GM23248 (cell line): ENCODE data around the gene CDHR3. TPM values are rescaled to one million over a fixed set of nuclear protein-coding genes. Genes with fewer than 3 reads are reported as not detected.

Experiments used
- DNase-seq: peaks from one replicate; pipeline ENCODE4 v3.0.0-alpha.2; 2015
- H2AFZ ChIP-seq: fragments of 200-600 bp; sonication (generic); 2 replicates; pipeline ENCODE4 v1.6.1; 2016; ENCODE audit warnings: antibody characterized with exemption
- H3F3A ChIP-seq: fragments of 200-600 bp; sonication (generic); 2 replicates; pipeline ENCODE4 v1.6.1; 2016; ENCODE audit warnings: mild to moderate bottlenecking, antibody characterized with exemption, mixed run types; ENCODE audit not compliant: insufficient read depth
- H3K27ac ChIP-seq: fragments of 200-600 bp; sonication (generic); 2 replicates; pipeline ENCODE4 v1.5.1; 2016; ENCODE audit warnings: mild to moderate bottlenecking
- H3K27me3 ChIP-seq: fragments of 200-600 bp; sonication (generic); replicated peaks from 2 replicates; pipeline ENCODE4 v1.6.1; 2016; ENCODE audit warnings: mild to moderate bottlenecking; ENCODE audit not compliant: insufficient read depth
- H3K36me3 ChIP-seq: fragments of 200-600 bp; sonication (generic); 2 replicates; pipeline ENCODE4 v1.6.1; 2016; ENCODE audit warnings: low read depth, mild to moderate bottlenecking
- H3K4me1 ChIP-seq: fragments of 200-600 bp; sonication (generic); 2 replicates; pipeline ENCODE4 v1.6.1; 2016; ENCODE audit warnings: mild to moderate bottlenecking; ENCODE audit not compliant: insufficient read depth
- H3K4me2 ChIP-seq: fragments of 200-600 bp; sonication (generic); one replicate; pipeline ENCODE4 v1.6.1; 2016; ENCODE audit warnings: mild to moderate bottlenecking; ENCODE audit not compliant: unreplicated experiment
- H3K4me3 ChIP-seq: fragments of 200-600 bp; sonication (generic); 2 replicates; pipeline ENCODE4 v1.5.1; 2016; ENCODE audit warnings: mild to moderate bottlenecking
- H3K79me2 ChIP-seq: fragments of 200-600 bp; sonication (generic); 2 replicates; pipeline ENCODE4 v1.6.1; 2016; ENCODE audit warnings: mild to moderate bottlenecking; ENCODE audit not compliant: insufficient read depth
- H3K9ac ChIP-seq: fragments of 200-600 bp; sonication (generic); 2 replicates; pipeline ENCODE4 v1.6.1; 2016; ENCODE audit warnings: mild to moderate bottlenecking
- H3K9me2 ChIP-seq: fragments of 200-600 bp; sonication (generic); 2 replicates; pipeline ENCODE4 v1.6.1; 2016; ENCODE audit warnings: mixed run types, mild to moderate bottlenecking, moderate library complexity; ENCODE audit not compliant: insufficient read depth
- H3K9me3 ChIP-seq: fragments of 200-600 bp; sonication (generic); one replicate; pipeline ENCODE4 v1.6.1; 2017; ENCODE audit warnings: low read depth
- H4K20me1 ChIP-seq: fragments of 200-600 bp; sonication (generic); 2 replicates; pipeline ENCODE4 v1.6.0; 2016; ENCODE audit not compliant: insufficient read depth
- EZH2 ChIP-seq: fragments of 200-600 bp; sonication (generic); IDR thresholded peaks from 2 replicates; pipeline ENCODE4 v1.6.1; 2018; ENCODE audit warnings: antibody characterized with exemption, mild to moderate bottlenecking; ENCODE audit not compliant: insufficient read depth, poor library complexity, severe bottlenecking
- EZH2phosphoT487 ChIP-seq: fragments of 200-600 bp; sonication (generic); IDR thresholded peaks from 2 replicates; pipeline ENCODE4 v1.6.1; 2018; ENCODE audit warnings: antibody characterized with exemption, moderate library complexity, mild to moderate bottlenecking, low read depth; ENCODE audit not compliant: insufficient read depth
- WGBS, 2 experiments: methylation state at CpG; one replicate each; pipeline ENCODE4 v1.1.6; 2015 to 2017; ENCODE audit warnings: low lambda C conversion rate in 2 of 2, low coverage in 1 of 2; ENCODE audit errors: missing lambda C conversion rate in 2 of 2; 5-methylcytosine and 5-hydroxymethylcytosine counted together
- in situ Hi-C: fragments of 300-500 bp; cut with MboI; formaldehyde crosslinking; loops from 2 replicates; pipeline ENCODE4 v1.15.0; 2020
- polyA plus RNA-seq: library from polyadenylated mRNA; unstranded; fragments of >200 nt; fragmentation: Nextera tagmentation; extraction: Ambion mirVana; gene quantifications from 2 replicates; pipeline ENCODE4 v1.2.1, GENCODE V29; 2016
- total RNA-seq: library from RNA; depleted of rRNA; stranded (reverse); fragments of >200 nt; shearing (Covaris generic); gene quantifications from 2 replicates; pipeline ENCODE4 v1.2.3, GENCODE V29; 2014

The CDHR3 gene
- total and polyA plus RNA-seq, 2 experiments from 2014 or later, result 2.6 to 3.6 TPM

DNA sequence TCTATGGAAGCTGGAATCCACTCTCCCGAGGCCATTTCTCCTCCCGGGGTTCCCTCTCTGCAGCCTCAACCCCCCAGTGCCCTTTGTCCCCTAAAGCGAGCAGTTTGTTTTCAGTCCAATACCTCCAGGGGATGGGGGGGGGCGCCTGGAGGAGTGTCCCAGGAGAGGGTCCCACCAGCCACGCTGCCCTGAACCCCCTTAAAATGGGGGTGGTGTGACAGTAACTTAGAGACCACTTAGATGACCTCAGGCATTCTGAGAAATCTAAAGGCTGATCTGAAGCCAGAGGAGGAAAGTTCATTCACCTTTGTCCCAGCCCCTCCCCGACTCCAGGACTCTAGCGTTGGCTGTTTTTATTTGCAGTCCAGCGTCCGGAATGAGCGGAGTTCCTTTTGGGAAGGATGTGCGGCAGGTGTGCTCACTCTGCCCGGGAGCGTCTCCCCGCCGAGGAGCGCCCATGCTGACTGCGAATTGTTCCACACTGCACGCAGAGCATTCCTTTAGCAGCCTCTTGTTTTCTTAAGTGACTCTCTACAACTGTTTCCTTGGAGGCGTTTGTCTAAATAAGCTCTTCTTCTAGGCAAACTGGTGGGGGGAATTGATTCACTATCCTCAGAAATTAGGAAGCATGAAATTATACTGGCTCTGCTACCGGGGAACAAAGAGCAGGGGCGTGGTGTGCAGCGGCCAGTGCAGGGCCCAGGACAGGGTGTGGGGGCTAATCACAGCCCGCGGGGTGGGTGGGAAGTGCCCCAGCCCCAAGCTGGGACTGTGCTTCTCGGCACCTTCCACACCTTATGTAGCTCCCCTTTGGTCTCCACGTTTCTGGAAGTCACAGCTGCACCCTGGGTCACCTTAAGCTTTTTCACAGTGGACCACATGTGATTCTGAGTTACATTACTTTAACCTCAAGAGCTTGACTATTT, 102.8 kb downstream of the CDHR3 start:
- in situ Hi-C loops, result no loop called here
- Histone ChIP-seq H3K36me3 (no peaks in the 10 kb centered on the region), H3K79me2 (no peaks in the 10 kb centered on the region), H3K4me1 (peaks cover 30% of the 10 kb centered on the region), H3F3A (peaks cover 12% of the 10 kb centered on the region), H3K4me3 (peak overlapping the region; percentile 71), H3K9ac (peak overlapping the region; percentile 56), H2AFZ (peak overlapping the region; percentile 83), H3K9me2 (no peaks in the 10 kb centered on the region), H3K9me3 (no peaks in the 10 kb centered on the region), H4K20me1 (no peaks in the 10 kb centered on the region), H3K4me2 (peak overlapping the region; percentile 98), H3K27ac (peak overlapping the region; percentile 77), H3K27me3 (no peaks in the 10 kb centered on the region)
- TF ChIP-seq EZH2 (no peak), EZH2phosphoT487 (no peak)
- peak; percentile 72 for DNase-seq
- 21 to 26% methylated on average over 25 to 26 of the region's 26 CpGs for WGBS, 2 experiments

DNA sequence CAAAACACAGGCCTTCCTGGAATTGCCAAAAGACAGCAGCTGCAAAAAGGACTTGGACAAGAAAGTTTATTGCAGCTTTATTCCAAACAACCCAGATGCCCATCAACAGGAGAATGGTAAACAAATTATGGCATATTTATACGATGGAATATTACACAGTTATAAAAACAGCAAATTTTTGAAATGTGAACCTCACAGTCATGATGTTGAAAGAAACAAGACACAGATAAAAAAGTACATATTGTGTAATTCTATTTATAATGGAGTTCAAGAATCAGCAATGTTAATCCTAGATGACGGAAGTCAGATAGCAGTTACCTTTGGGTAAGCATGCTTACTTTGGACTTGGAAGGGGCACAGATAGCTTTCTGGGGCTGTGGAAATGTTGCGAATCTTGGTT, 104.6 kb downstream of the CDHR3 start:
- Histone ChIP-seq H3K27me3 (no peaks in the 10 kb centered on the region), H3K9ac (no peak overlapping the region), H4K20me1 (no peaks in the 10 kb centered on the region), H3K9me2 (no peaks in the 10 kb centered on the region), H3K4me1 (peaks cover 30% of the 10 kb centered on the region), H3K36me3 (no peaks in the 10 kb centered on the region), H2AFZ (no peak overlapping the region), H3K79me2 (no peaks in the 10 kb centered on the region), H3K9me3 (no peaks in the 10 kb centered on the region), H3K4me3 (no peak overlapping the region), H3K4me2 (no peak overlapping the region), H3K27ac (no peak overlapping the region), H3F3A (peaks cover 12% of the 10 kb centered on the region)
- 88 to 96% methylated on average over 3 of the region's 3 CpGs for WGBS, 2 experiments
- in situ Hi-C loops, result no loop called here
- DNase-seq, result no peak
- TF ChIP-seq EZH2 (no peak), EZH2phosphoT487 (no peak)

- peak; percentile 67 for DNase-seq
- Histone ChIP-seq H3F3A (peaks cover 12% of the 10 kb centered on the region), H3K36me3 (no peaks in the 10 kb centered on the region), H3K79me2 (no peaks in the 10 kb centered on the region), H3K9me2 (no peaks in the 10 kb centered on the region), H3K9ac (peak overlapping the region; percentile 33; the same call in 1 of the 2 replicates), H3K4me3 (no peak overlapping the region), H4K20me1 (no peaks in the 10 kb centered on the region), H3K4me2 (peak overlapping the region; percentile 53), H2AFZ (peak overlapping the region; percentile 24), H3K9me3 (no peaks in the 10 kb centered on the region), H3K4me1 (peaks cover 30% of the 10 kb centered on the region), H3K27ac (peak overlapping the region; percentile 65), H3K27me3 (no peaks in the 10 kb centered on the region)
- TF ChIP-seq EZH2, result no peak
- no peak for TF ChIP-seq EZH2phosphoT487
- in situ Hi-C loops, result no loop called here
- 26 to 27% methylated on average over 4 of the region's 4 CpGs for whole genome bisulfite sequencing, 2 experiments
Measured at GRCh38 chr7:106068538-106068961, 105.5 kb downstream of the CDHR3 start.

GRCh38 chr7:106068986-106069385, 105.9 kb downstream of the CDHR3 start:
- in situ Hi-C loops, result no loop called here
- no peak overlapping the region for H3K4me3 ChIP-seq
- peak overlapping the region; percentile 53 for H3K4me2 ChIP-seq
- DNase-seq, result peak; percentile 86
- no peaks in the 10 kb centered on the region for H3K79me2 ChIP-seq
- H3K36me3 ChIP-seq, result no peaks in the 10 kb centered on the region
- peaks cover 30% of the 10 kb centered on the region for H3K4me1 ChIP-seq
- peak overlapping the region; percentile 24 for H2AFZ ChIP-seq
- H3K9me3 ChIP-seq, result no peaks in the 10 kb centered on the region
- 23 to 35% methylated on average over 3 of the region's 3 CpGs for WGBS, 2 experiments
- peak overlapping the region; percentile 65 for H3K27ac ChIP-seq
- no peaks in the 10 kb centered on the region for H3K27me3 ChIP-seq
- H3K9ac ChIP-seq, result peak overlapping the region; percentile 33; the same call in 1 of the 2 replicates
- no peaks in the 10 kb centered on the region for H3K9me2 ChIP-seq
- H3F3A ChIP-seq, result peaks cover 12% of the 10 kb centered on the region
- TF ChIP-seq EZH2 (no peak), EZH2phosphoT487 (no peak)
- no peaks in the 10 kb centered on the region for H4K20me1 ChIP-seq
